H1 (cell line): ENCODE measurements around the gene CLEC10A. TPM values are rescaled to one million over a fixed set of nuclear protein-coding genes. Genes with fewer than 3 reads are reported as not detected.

Experiments
- CTCF ChIA-PET: fragments of 300-600 bp; sonication (Branson Sonifier 250); formaldehyde crosslinking; loops from one replicate; lab custom pipeline; 2021; ENCODE audit not compliant: partially characterized antibody; lab: Charles Lee
- POLR2A ChIA-PET: fragments of 300-600 bp; sonication (Branson Sonifier 250); formaldehyde crosslinking; loops from one replicate; lab custom pipeline; 2021; ENCODE audit warnings: inconsistent platforms; ENCODE audit not compliant: partially characterized antibody; lab: Charles Lee
- DNase-seq, 2 experiments: peaks; one replicate each; pipeline versions ENCODE4 v3.0.0 to v3.0.0-alpha.2; 2010 to 2022; ENCODE audit warnings: low spot score in 2 of 2, low read depth in 1 of 2, mixed read lengths in 1 of 2
- FAIRE-seq: peaks from 2 replicates; lab custom pipeline; 2011; peaks lifted over from hg19 to GRCh38; lab: Jason Lieb, UNC
- H2AFZ ChIP-seq: 2 replicates; pipeline ENCODE4 v1.8.1; 2012; ENCODE audit warnings: low read length, inconsistent platforms
- H2AK5ac ChIP-seq: 2 replicates; pipeline ENCODE4 v1.6.1; 2013; ENCODE audit warnings: low read depth, low read length
- H2BK120ac ChIP-seq: replicated peaks from 2 replicates; pipeline ENCODE3; 2013; ENCODE audit warnings: low read depth, low read length, inconsistent platforms
- H2BK12ac ChIP-seq: 2 replicates; pipeline ENCODE4 v1.6.1; 2013; ENCODE audit warnings: low read depth, low read length
- H2BK15ac ChIP-seq: 2 replicates; pipeline ENCODE4 v1.6.1; 2013; ENCODE audit warnings: low read length
- H2BK20ac ChIP-seq: 2 replicates; pipeline ENCODE4 v1.6.1; 2013; ENCODE audit warnings: low read length
- H2BK5ac ChIP-seq: 2 replicates; pipeline ENCODE4 v1.6.1; 2013; ENCODE audit warnings: low read depth, low read length
- H3K14ac ChIP-seq: 2 replicates; pipeline ENCODE4 v1.6.1; 2013; ENCODE audit warnings: inconsistent platforms; ENCODE audit not compliant: insufficient read length
- H3K18ac ChIP-seq: 2 replicates; pipeline ENCODE4 v1.6.1; 2013; ENCODE audit warnings: low read length; ENCODE audit errors: extremely low read depth
- H3K23ac ChIP-seq: 2 replicates; pipeline ENCODE4 v1.6.1; 2013; ENCODE audit warnings: inconsistent platforms; ENCODE audit not compliant: insufficient read length
- H3K23me2 ChIP-seq: 2 replicates; pipeline ENCODE4 v1.6.1; 2013; ENCODE audit warnings: low read depth, low read length
- H3K27ac ChIP-seq: 2 replicates; pipeline ENCODE4 v1.6.1; 2011; ENCODE audit warnings: low read depth, low read length, inconsistent platforms
- H3K27me3 ChIP-seq, 4 experiments: replicated peaks in 1 of 4; 1 replicate in 1 of 4; 2 replicates in 3 of 4; pipeline versions ENCODE4 v1.6.1 to v1.8.1; 2011 to 2013; ENCODE audit warnings: low read length in 3 of 4, mild to moderate bottlenecking in 3 of 4, inconsistent platforms in 2 of 4, mixed read lengths in 2 of 4, moderate library complexity in 1 of 4; ENCODE audit not compliant: control insufficient read depth in 3 of 4, insufficient read depth in 3 of 4; ENCODE audit errors: extremely low read depth in 1 of 4
- H3K36me3 ChIP-seq, 4 experiments: 2 replicates each; pipeline versions ENCODE4 v1.6.1 to v1.8.1; 2011 to 2013; ENCODE audit warnings: mild to moderate bottlenecking in 4 of 4, low read length in 3 of 4, moderate library complexity in 2 of 4, control low read depth in 1 of 4, inconsistent platforms in 1 of 4; ENCODE audit not compliant: insufficient read depth in 4 of 4, control insufficient read depth in 2 of 4
- H3K4ac ChIP-seq: replicated peaks from 2 replicates; pipeline ENCODE3; 2013; ENCODE audit warnings: low read length, low read depth, mixed read lengths, inconsistent platforms; ENCODE audit not compliant: insufficient read length
- H3K4me1 ChIP-seq, 4 experiments: replicated peaks in 1 of 4; 1 replicate in 1 of 4; 2 replicates in 3 of 4; pipeline versions ENCODE4 v1.6.1 to v1.8.1; 2011 to 2013; ENCODE audit warnings: low read length in 3 of 4, inconsistent platforms in 2 of 4, mixed read lengths in 1 of 4; ENCODE audit not compliant: insufficient read depth in 4 of 4, control insufficient read depth in 3 of 4
- H3K4me2 ChIP-seq, 2 experiments: 2 replicates each; pipeline versions ENCODE4 v1.6.1 to v1.8.1; 2011 to 2013; ENCODE audit warnings: low read depth in 2 of 2, low read length in 2 of 2, control low read depth in 1 of 2, inconsistent platforms in 1 of 2, mild to moderate bottlenecking in 1 of 2; ENCODE audit not compliant: insufficient read depth in 1 of 2
- H3K4me3 ChIP-seq, 4 experiments: fragments of 200-600, 300-600 bp in 1 of 4; sonication (generic), shearing (Covaris generic), sonication (Bioruptor Twin) in 1 of 4; 2 replicates each; pipeline versions ENCODE4 v1.5.1 to v1.8.1; 2011 to 2016; ENCODE audit warnings: low read length in 4 of 4, low read depth in 3 of 4, control low read depth in 2 of 4, inconsistent platforms in 2 of 4, mild to moderate bottlenecking in 2 of 4, mixed read lengths in 1 of 4, moderate library complexity in 1 of 4; ENCODE audit not compliant: insufficient read depth in 2 of 4; ENCODE audit errors: extremely low read depth in 1 of 4
- H3K56ac ChIP-seq: replicated peaks from 2 replicates; pipeline ENCODE3; 2013; ENCODE audit warnings: low read depth, mild to moderate bottlenecking, mixed read lengths, low read length, inconsistent platforms; ENCODE audit not compliant: insufficient read length
- H3K79me1 ChIP-seq: 2 replicates; pipeline ENCODE4 v1.6.1; 2013; ENCODE audit warnings: low read depth, low read length, control low read depth
- H3K79me2 ChIP-seq, 2 experiments: 2 replicates each; pipeline versions ENCODE4 v1.6.1 to v1.8.1; 2012 to 2013; ENCODE audit warnings: low read length in 2 of 2, mild to moderate bottlenecking in 2 of 2, inconsistent platforms in 1 of 2; ENCODE audit not compliant: insufficient read depth in 2 of 2, control insufficient read depth in 1 of 2
- H3K9ac ChIP-seq, 4 experiments: replicated peaks in 1 of 4; 1 replicate in 1 of 4; 2 replicates in 3 of 4; pipeline versions ENCODE4 v1.6.1 to v1.8.1; 2011 to 2013; ENCODE audit warnings: low read depth in 3 of 4, low read length in 3 of 4, control low read depth in 2 of 4, mild to moderate bottlenecking in 2 of 4, moderate library complexity in 2 of 4, inconsistent platforms in 1 of 4; ENCODE audit errors: extremely low read depth in 1 of 4
- H3K9me3 ChIP-seq, 2 experiments: 2 replicates each; pipeline versions ENCODE4 v1.6.1 to v1.8.1; 2012 to 2013; ENCODE audit warnings: mild to moderate bottlenecking in 2 of 2, moderate library complexity in 2 of 2, control low read depth in 1 of 2, inconsistent platforms in 1 of 2, low read depth in 1 of 2, low read length in 1 of 2, mixed read lengths in 1 of 2; ENCODE audit not compliant: insufficient read depth in 2 of 2
- H4K20me1 ChIP-seq, 2 experiments: replicated peaks in 1 of 2; 2 replicates each; pipeline versions ENCODE3 to v1.8.1; 2011 to 2013; ENCODE audit warnings: inconsistent platforms in 2 of 2, low read length in 2 of 2, mild to moderate bottlenecking in 1 of 2; ENCODE audit not compliant: insufficient read depth in 2 of 2, control insufficient read depth in 1 of 2
- H4K5ac ChIP-seq: 2 replicates; pipeline ENCODE4 v1.6.1; 2013; ENCODE audit warnings: low read length, low read depth, mixed read lengths, inconsistent platforms; ENCODE audit not compliant: insufficient read length
- H4K8ac ChIP-seq: 2 replicates; pipeline ENCODE4 v1.8.0; 2013; ENCODE audit warnings: mild to moderate bottlenecking, moderate library complexity, low read length, inconsistent platforms; ENCODE audit not compliant: insufficient read depth; ENCODE audit errors: extremely low read depth
- H4K91ac ChIP-seq: replicated peaks from 2 replicates; pipeline ENCODE3; 2013; ENCODE audit warnings: low read length, mixed read lengths, inconsistent platforms; ENCODE audit not compliant: insufficient read length
- KDM4A ChIP-seq: IDR thresholded peaks from one replicate; pipeline ENCODE4 v1.7.1; 2012; ENCODE audit warnings: low read depth, mild to moderate bottlenecking, moderate library complexity, low read length, inconsistent platforms; ENCODE audit not compliant: severe bottlenecking
- RBBP5 ChIP-seq: IDR thresholded peaks from 2 replicates; pipeline ENCODE4 v1.7.1; 2012; ENCODE audit warnings: low read depth, mild to moderate bottlenecking, inconsistent platforms, low read length, moderate library complexity, borderline replicate concordance
- RNF2 ChIP-seq: fragments of 200-900, 300-1000 bp; sonication (generic); IDR thresholded peaks from 2 replicates; pipeline ENCODE4 v1.7.1; 2016; ENCODE audit warnings: borderline replicate concordance, low read depth, mild to moderate bottlenecking, antibody characterized with exemption, low read length; ENCODE audit not compliant: poor library complexity, severe bottlenecking; ENCODE audit errors: missing control alignments
- SP1 ChIP-seq: IDR thresholded peaks from 2 replicates; pipeline ENCODE4 v1.6.1; 2011; ENCODE audit warnings: low read depth, low read length
- SRF ChIP-seq: IDR thresholded peaks from 2 replicates; pipeline ENCODE4 v1.6.1; 2011; ENCODE audit warnings: mild to moderate bottlenecking, low read depth, low read length, moderate library complexity
- WGBS, 2 experiments: shearing (Covaris generic) in 1 of 2; methylation state at CpG; one replicate each; pipeline versions ENCODE4 v1.1.6 to v1.1.7; 2013 to 2015; ENCODE audit warnings: low lambda C conversion rate in 2 of 2, mixed read lengths in 2 of 2, inconsistent platforms in 1 of 2, low coverage in 1 of 2, missing lambda C conversion rate in 1 of 2; ENCODE audit not compliant: insufficient replicate concordance in 2 of 2, insufficient coverage in 1 of 2, insufficient read length in 1 of 2; ENCODE audit errors: extremely low coverage in 1 of 2, missing lambda C conversion rate in 1 of 2; 5-methylcytosine and 5-hydroxymethylcytosine counted together
- polyA plus RNA-seq, 7 experiments: library from polyadenylated mRNA; depleted of rRNA in 3 of 7; stranded (reverse) in 5 of 7; unstranded in 2 of 7; fragments of >200 nt in 5 of 7; fragments of 200-250 nt in 2 of 7; gene quantifications; 1 replicate in 5 of 7; 2 replicates in 1 of 7; 4 replicates in 1 of 7; pipeline versions ENCODE4 v1.2.1 to v1.2.3, GENCODE V29; 2011 to 2013; ENCODE audit warnings: missing spikeins in 2 of 7, mixed read lengths in 2 of 7
- total RNA-seq: library from RNA; stranded (reverse); fragmentation: NEBNext Ultra II Directional; extraction: Animal tissue kit (Norgen Biotek cat#: 25700); gene quantifications from 2 replicates; pipeline ENCODE4 v1.2.1, GENCODE V29; 2021

Gene CLEC10A
- total and polyA plus RNA-seq, 2 of the 8 experiments (the other 6 are each of a cell fraction or from before 2014, with no cell fraction given): not detected

GRCh38 chr17:7043182-7043496 lies 36.9 kb downstream of the CLEC10A start:
- 7% methylated on average over 12 of the region's 21 CpGs; no CpG with 5 or more reads in 1 of the 2 experiments for WGBS, 2 experiments
- no peak for DNase-seq

More at GRCh38 chr17:7043182-7043496, 36.9 kb downstream of the CLEC10A start:
- Histone ChIP-seq H3K27ac (no peak overlapping the region), H3K4me1 (peaks cover 0 to 18% (median 17%) of the 10 kb centered on the region in 4 experiments; a peak in 6 of 7 replicates), H2BK12ac (no peak overlapping the region), H2BK15ac (peak overlapping the region; percentile 46; the same call in 1 of the 2 replicates), H2BK120ac (no peak overlapping the region), H3K27me3 (peaks cover 3 to 33% (median 32%) of the 10 kb centered on the region in 4 experiments), H4K20me1 (peaks cover 0 to 9% of the 10 kb centered on the region in 2 experiments), H3K18ac (peak overlapping the region; percentile 48), H3K79me2 (no peaks in the 10 kb centered on the region), H4K5ac (no peak overlapping the region), H3K4me3 (peak overlapping the region; percentile 37 to 66 (median 47)), H4K91ac (no peak overlapping the region), H3K14ac (no peak overlapping the region), H3K79me1 (no peaks in the 10 kb centered on the region), H2BK20ac (no peak overlapping the region), H4K8ac (peak overlapping the region; percentile 87), H3K4ac (peak overlapping the region; percentile 66), H3K9ac (no peak overlapping the region), H3K36me3 (no peaks in the 10 kb centered on the region), H3K23ac (no peak overlapping the region), H3K56ac (peak overlapping the region; percentile 7), H2AK5ac (no peak overlapping the region), H3K4me2 (peak overlapping the region; percentile 93 to 94), H2BK5ac (no peak overlapping the region), H2AFZ (no peak overlapping the region; the same call in 1 of the 2 replicates), H3K9me3 (no peaks in the 10 kb centered on the region), H3K23me2 (peaks cover 32% of the 10 kb centered on the region; the same call in 1 of the 2 replicates)
- no peak for FAIRE-seq
- CTCF ChIA-PET: interaction anchor here (0.8 to 7.1 kb wide), 8 partner anchors 11 to 171 kb away, joined by 3 to 60 read pairs (median 8); partner anchors contain the start of gene ASGR1
- POLR2A ChIA-PET: interaction anchor here (0.6 to 1.5 kb wide), 4 partner anchors 19 to 196 kb away, joined by 3 to 4 read pairs (median 4); partner anchors contain the start of gene PHF23
- peak; percentile 4 for TF ChIP-seq KDM4A
- no peak for TF ChIP-seq SRF
- TF ChIP-seq RNF2: peak; percentile 45
- TF ChIP-seq SP1: no peak
- TF ChIP-seq RBBP5: 0 out of 2 replicates have a peak, but pooled peaks have one; percentile 12
- TF ChIP-seq, all 59 proteins: peak for 3
